Stomach (tissue), 9 donors: ENCODE data around the gene FAM50A. TPM values are rescaled to one million over a fixed set of nuclear protein-coding genes. Genes with fewer than 3 reads are reported as not detected.
"Not testable (repeated sequence)": the region's sequence is repeated elsewhere in the genome, so short reads cannot be mapped to it uniquely, and the experiment has no call there.

Experiments used
- DNase-seq, 2 donors: peaks; one replicate each; pipeline versions ENCODE4 v3.0.0 to v3.0.0-alpha.2; 2013 to 2019
- H3K27ac ChIP-seq, 5 donors: fragments of 200-600 bp in 4 of 5; sonication (generic) in 4 of 5; one replicate each; pipeline ENCODE4 v1.5.1; 2013 to 2019; ENCODE audit warnings: mild to moderate bottlenecking in 1 of 5, moderate library complexity in 1 of 5
- H3K27me3 ChIP-seq, 3 donors: fragments of 200-600 bp; sonication (generic); one replicate each; pipeline ENCODE4 v1.5.1; 2017 to 2019; ENCODE audit warnings: mixed run types in 1 of 3
- H3K36me3 ChIP-seq, 4 donors: fragments of 200-600 bp; sonication (generic); 1 replicate in 3 of 4; 2 replicates in 1 of 4; pipeline ENCODE4 v1.5.1; 2016 to 2019
- H3K4me1 ChIP-seq, 4 donors: fragments of 200-600 bp; sonication (generic); one replicate each; pipeline ENCODE4 v1.5.1; 2016 to 2019
- H3K4me3 ChIP-seq, 4 donors: fragments of 200-600 bp; sonication (generic) in 3 of 4; one replicate each; pipeline ENCODE4 v1.5.1; 2016 to 2019; ENCODE audit warnings: mild to moderate bottlenecking in 1 of 4
- H3K9me3 ChIP-seq, 4 donors: fragments of 200-600 bp; sonication (generic); one replicate each; pipeline ENCODE4 v1.5.1; 2016 to 2019
- EP300 ChIP-seq: sonication (generic); formaldehyde crosslinking; IDR thresholded peaks from one replicate; pipeline ENCODE4 v1.6.1; 2017; ENCODE audit warnings: antibody characterized with exemption
- POLR2A ChIP-seq, 4 donors: fragments of 450-650 bp; IDR thresholded peaks; one replicate each; pipeline ENCODE4 v1.6.1; 2016; ENCODE audit warnings: antibody characterized with exemption in 4 of 4, control low read depth in 2 of 4, mild to moderate bottlenecking in 1 of 4, moderate library complexity in 1 of 4
- POLR2AphosphoS5 ChIP-seq, 3 donors: sonication (generic); formaldehyde crosslinking; IDR thresholded peaks; one replicate each; pipeline ENCODE4 v1.6.1; 2016; ENCODE audit warnings: antibody characterized with exemption in 3 of 3
- WGBS, 5 donors: extraction: QIAGEN DNeasy Blood & Tissue Kit in 3 of 5; methylation state at CpG; one replicate each; pipeline versions ENCODE4 v1.1.5 to v1.1.7; 2013 to 2018; 5-methylcytosine and 5-hydroxymethylcytosine counted together
- intact Hi-C: fragments of 100-400 bp; cut with DNase I; formaldehyde crosslinking; loops from one replicate; pipeline ENCODE4 v1.15.1; 2023; ENCODE audit warnings: low total_unique reads
- polyA plus RNA-seq, 3 donors: library from polyadenylated mRNA; stranded (reverse); fragments of 200-250 nt; gene quantifications; one replicate each; pipeline ENCODE4 v1.2.3, GENCODE V29; 2013
- total RNA-seq, 5 donors: library from RNA; depleted of rRNA; stranded (reverse); fragments of >200 nt; gene quantifications; one replicate each; pipeline versions ENCODE4 v1.1.0 to v1.2.3, GENCODE V29; 2014 to 2016
- TF ChIP-seq, protein P1 (sequence below), 7 experiments: fragments of 450-650 bp in 4 of 7; fragments of 200-600 bp in 3 of 7; sonication (generic) in 3 of 7; IDR thresholded peaks; one replicate each; pipeline ENCODE4 v1.5.1; 2016 to 2019; ENCODE audit warnings: antibody characterized with exemption in 7 of 7, control low read depth in 2 of 7, mild to moderate bottlenecking in 1 of 7
- donor health status: healthy with polysubstance abuse.
- donor health status: Bipolar disorder and iron deficiency.
- donor health status: healthy.

FAM50A gene
- total and polyA plus RNA-seq, 8 donors, result 16.7 to 162 (median 67.4) TPM

DNA sequence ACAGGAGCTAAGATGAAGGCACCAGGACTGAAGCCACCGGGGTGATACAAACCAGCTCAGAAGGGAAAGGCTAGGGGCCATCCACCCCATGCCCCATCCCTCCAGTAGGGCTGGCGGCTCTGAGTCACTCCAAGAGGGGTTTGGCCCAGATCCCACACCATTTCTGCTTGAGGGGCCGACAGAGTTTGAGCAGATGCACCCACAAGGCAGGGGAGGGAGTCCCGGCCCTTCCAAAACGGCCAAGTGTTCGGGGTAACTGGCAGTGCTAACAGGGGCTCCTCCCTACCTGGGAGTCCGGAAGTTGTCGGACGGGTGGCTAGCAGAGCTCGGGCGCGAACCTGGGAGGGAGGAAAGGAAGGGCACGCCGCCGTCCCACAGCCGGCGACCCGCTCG is 46.1 kb downstream of the FAM50A start:
- Histone ChIP-seq H3K9me3 (no peaks in the 10 kb centered on the region), H3K36me3 (peaks cover 0 to 16% (median 11%) of the 10 kb centered on the region in 4 donors), H3K27ac (peak overlapping the region; percentile 92 to 98 (median 94)), H3K27me3 (no peaks in the 10 kb centered on the region), H3K4me1 (peaks cover 0 to 46% (median 23%) of the 10 kb centered on the region in 4 donors), H3K4me3 (peak overlapping the region; percentile 55 to 61 (median 57))
- no peak for TF ChIP-seq EP300
- TF ChIP-seq POLR2A (IDR thresholded peaks at IDR 0.05), result no peak
- TF ChIP-seq, protein P1, sequence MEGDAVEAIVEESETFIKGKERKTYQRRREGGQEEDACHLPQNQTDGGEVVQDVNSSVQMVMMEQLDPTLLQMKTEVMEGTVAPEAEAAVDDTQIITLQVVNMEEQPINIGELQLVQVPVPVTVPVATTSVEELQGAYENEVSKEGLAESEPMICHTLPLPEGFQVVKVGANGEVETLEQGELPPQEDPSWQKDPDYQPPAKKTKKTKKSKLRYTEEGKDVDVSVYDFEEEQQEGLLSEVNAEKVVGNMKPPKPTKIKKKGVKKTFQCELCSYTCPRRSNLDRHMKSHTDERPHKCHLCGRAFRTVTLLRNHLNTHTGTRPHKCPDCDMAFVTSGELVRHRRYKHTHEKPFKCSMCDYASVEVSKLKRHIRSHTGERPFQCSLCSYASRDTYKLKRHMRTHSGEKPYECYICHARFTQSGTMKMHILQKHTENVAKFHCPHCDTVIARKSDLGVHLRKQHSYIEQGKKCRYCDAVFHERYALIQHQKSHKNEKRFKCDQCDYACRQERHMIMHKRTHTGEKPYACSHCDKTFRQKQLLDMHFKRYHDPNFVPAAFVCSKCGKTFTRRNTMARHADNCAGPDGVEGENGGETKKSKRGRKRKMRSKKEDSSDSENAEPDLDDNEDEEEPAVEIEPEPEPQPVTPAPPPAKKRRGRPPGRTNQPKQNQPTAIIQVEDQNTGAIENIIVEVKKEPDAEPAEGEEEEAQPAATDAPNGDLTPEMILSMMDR (IDR thresholded peaks at IDR 0.05), result no peak
- no peak for TF ChIP-seq POLR2AphosphoS5 (IDR thresholded peaks at IDR 0.05)
- intact Hi-C loops, result no loop called here
- WGBS, 5 donors, result 1 to 31% (median 23%) methylated on average over 6 to 19 of the region's 19 CpGs; no CpG with 5 or more reads in 1 of the 5 donors
- peak in 1 of 2 donors; percentile 64 for DNase-seq

DNA sequence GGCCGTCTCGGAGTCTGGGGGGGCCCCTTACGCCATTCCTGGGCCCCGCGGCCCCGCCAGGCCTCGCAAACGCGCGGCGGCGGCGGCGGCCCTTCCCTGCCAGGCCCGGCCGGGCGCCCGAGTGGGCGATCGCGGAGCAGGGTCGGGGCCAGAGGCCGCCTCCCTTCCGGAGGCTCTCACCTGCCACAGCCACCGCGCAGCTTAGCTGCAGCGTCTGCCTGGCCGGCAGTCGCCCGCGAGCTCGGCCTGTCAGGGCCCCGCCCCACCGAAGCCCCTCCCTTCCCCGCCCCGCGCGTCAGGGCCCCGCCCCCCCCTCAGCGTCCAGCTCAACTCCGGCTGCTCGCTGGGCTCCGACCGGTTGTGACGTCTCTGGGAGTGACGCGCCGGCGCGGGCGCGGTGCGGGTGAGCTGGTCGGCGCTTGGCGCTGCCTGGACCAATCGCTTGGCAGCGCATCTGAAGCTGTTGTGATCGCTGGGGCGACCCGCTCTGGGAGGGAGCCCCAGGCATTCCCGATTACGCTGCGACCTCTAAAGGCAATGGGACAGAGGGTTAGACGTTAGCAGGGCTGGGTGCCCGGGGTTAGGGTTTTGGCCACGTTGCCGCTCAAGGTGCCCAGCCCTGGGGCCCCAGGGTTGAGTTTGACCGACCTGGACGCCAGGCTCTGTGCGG is 46.6 kb downstream of the FAM50A start, which contains the start of gene SLC10A3:
Gene SLC10A3 (minus strand): TSS at position 216 of the 670 bp plus-strand sequence. CDS start 1,689 bp downstream, outside the sequence.
- no peaks in the 10 kb centered on the region for H3K27me3 ChIP-seq
- H3K27ac ChIP-seq, result peak within 1 kb of the TSS; percentile 92 to 98 (median 95)
- peak; percentile 93 to 98 for DNase-seq
- no peaks in the 10 kb centered on the region for H3K9me3 ChIP-seq
- 0 to 34% (median 11%) methylated on average over 1 to 66 of the region's 71 CpGs for WGBS, 5 donors
- intact Hi-C loops, result no loop called here
- H3K4me1 ChIP-seq, result peaks cover 0 to 41% (median 18%) of the 10 kb centered on the region in 4 donors
- peaks cover 0 to 15% (median 8%) of the 10 kb centered on the region in 4 donors for H3K36me3 ChIP-seq
- peak within 1 kb of the TSS; percentile 55 to 61 (median 57) for H3K4me3 ChIP-seq
- TF ChIP-seq, protein P1 (IDR thresholded peaks at IDR 0.05), result no peak
- TF ChIP-seq EP300 (no peak), POLR2A (IDR thresholded peaks at IDR 0.05) (peak in 1 of 4 donors; percentile 24), POLR2AphosphoS5 (IDR thresholded peaks at IDR 0.05) (peak; percentile 67 to 87 (median 86))

DNA sequence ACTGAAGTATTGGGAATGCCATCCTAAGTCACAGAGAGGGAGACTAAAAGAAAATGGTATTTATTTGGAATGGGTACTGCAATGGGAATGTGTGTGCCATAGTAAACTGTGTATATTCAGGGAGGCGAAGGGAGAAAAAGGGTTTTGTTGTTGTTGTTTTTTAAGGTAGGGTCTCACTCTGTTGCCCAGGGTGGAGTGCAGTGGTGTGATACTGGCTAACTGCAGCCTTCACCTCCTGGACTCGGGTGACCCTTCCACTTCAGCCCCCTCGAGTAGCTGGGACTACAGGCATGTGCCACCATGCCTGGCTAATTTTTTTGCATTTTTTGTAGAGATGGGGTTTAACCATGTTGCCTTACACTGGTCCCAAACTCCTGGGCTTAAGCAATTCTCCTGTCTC is 50.8 kb downstream of the FAM50A start:
- intact Hi-C loops, result no loop called here
- no peaks in the 10 kb centered on the region for H3K9me3 ChIP-seq
- 63 to 82% (median 69%) methylated on average over 2 to 3 of the region's 3 CpGs for WGBS, 5 donors
- DNase-seq, result no peak
- H3K27ac ChIP-seq, result no peak overlapping the region
- no peak overlapping the region for H3K4me3 ChIP-seq
- H3K36me3 ChIP-seq, result no peaks in the 10 kb centered on the region
- no peak for TF ChIP-seq POLR2AphosphoS5 (IDR thresholded peaks at IDR 0.05)
- TF ChIP-seq EP300, result no peak
- TF ChIP-seq, protein P1 (IDR thresholded peaks at IDR 0.05), result no peak
- TF ChIP-seq POLR2A (IDR thresholded peaks at IDR 0.05), result no peak
- peaks cover 0 to 9% (median under 1%) of the 10 kb centered on the region in 4 donors for H3K4me1 ChIP-seq
- no peaks in the 10 kb centered on the region for H3K27me3 ChIP-seq

DNA sequence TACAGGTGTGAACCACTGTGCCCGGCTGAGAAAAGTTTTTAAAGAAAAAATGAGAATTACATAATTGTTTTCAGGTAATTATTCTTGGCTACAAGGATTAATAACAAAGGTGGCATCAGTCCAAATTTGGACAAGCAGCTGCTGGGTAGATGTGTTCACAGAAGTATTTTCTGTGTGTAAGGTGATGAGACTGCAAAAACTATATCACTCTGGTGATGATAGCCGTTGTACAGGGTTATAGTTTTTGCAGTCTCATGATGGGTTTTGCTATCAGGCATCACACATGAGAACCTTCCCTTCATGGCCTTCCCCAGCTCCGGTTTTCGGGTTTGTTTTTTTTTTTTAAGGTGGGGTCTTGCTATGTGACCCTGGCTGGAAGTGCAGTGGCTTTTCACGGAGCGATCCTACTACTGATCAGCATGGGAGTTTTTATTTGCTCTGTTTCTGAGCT is 51.6 kb downstream of the FAM50A start:
- H3K27me3 ChIP-seq, result no peaks in the 10 kb centered on the region
- TF ChIP-seq, protein P1 (IDR thresholded peaks at IDR 0.05), result no peak
- TF ChIP-seq POLR2A (IDR thresholded peaks at IDR 0.05) (no peak), EP300 (no peak), POLR2AphosphoS5 (IDR thresholded peaks at IDR 0.05) (no peak)
- H3K4me3 ChIP-seq, result no peak overlapping the region
- H3K36me3 ChIP-seq, result no peaks in the 10 kb centered on the region
- no peaks in the 10 kb centered on the region for H3K9me3 ChIP-seq
- H3K27ac ChIP-seq, result no peak overlapping the region
- intact Hi-C loops, result no loop called here
- no peak for DNase-seq
- H3K4me1 ChIP-seq, result peaks cover 0 to 6% (median 0%) of the 10 kb centered on the region in 4 donors
- 77 to 89% (median 80%) methylated on average over 6 of the region's 6 CpGs for WGBS, 5 donors

DNA sequence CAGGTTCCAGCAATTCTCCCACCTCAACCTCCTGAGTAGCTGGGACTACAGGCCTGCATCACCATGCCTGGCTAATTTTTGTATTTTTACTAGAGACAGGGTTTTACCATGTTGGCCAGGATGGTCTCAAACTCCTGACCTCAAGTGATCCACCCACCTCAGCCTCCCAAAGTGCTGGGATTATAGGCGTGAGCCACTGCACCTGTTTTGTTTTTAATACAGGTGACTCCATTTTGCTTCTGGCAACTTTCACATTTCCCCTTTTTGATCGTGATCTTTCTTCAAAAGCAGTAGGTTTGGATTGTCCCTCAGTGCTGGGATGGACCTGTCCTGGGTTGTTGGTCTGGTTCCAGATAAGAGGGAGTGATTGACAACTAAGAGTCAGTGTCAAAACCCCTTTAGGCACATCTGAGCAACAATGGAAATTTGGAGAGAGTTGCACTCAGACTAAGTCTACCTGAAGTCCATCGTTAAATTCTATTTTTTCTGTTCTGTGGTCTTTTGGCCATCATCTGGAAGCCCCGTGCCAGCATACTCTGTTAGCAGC is 52.7 kb downstream of the FAM50A start:
- intact Hi-C loops, H3K9me3 ChIP-seq, H3K27ac ChIP-seq, H3K36me3 ChIP-seq, H3K4me1 ChIP-seq, H3K4me3 ChIP-seq, H3K27me3 ChIP-seq, DNase-seq: not testable (repeated sequence)
- 63 to 94% (median 82%) methylated on average over 4 of the region's 4 CpGs for WGBS, 5 donors
